Right lobe of liver (tissue), 6 donors: ENCODE measurements around the gene PHLDA1. TPM values are rescaled to one million over a fixed set of nuclear protein-coding genes. Genes with fewer than 3 reads are reported as not detected.

Experiments used
- ATAC-seq, 4 donors: fragments of 200-7000 bp; cut with Tn5 transposase; one replicate each; pipeline ENCODE4 v1.9.1; 2020; ENCODE audit warnings: mild to moderate bottlenecking in 4 of 4, moderate library complexity in 4 of 4
- DNase-seq, 3 donors: peaks; one replicate each; pipeline ENCODE4 v3.0.0-alpha.2; 2020
- H3K27ac ChIP-seq, 3 donors: fragments of 200-600 bp; one replicate each; pipeline ENCODE4 v1.8.0; 2022
- H3K27me3 ChIP-seq, 2 donors: fragments of 200-600 bp; one replicate each; pipeline ENCODE4 v1.8.0; 2022
- H3K36me3 ChIP-seq, 4 donors: fragments of 200-600 bp; sonication (generic) in 1 of 4; one replicate each; pipeline versions ENCODE4 v1.5.1 to v1.8.0; 2017 to 2022; ENCODE audit warnings: control low read depth in 1 of 4
- H3K4me1 ChIP-seq, 4 donors: fragments of 200-600 bp; sonication (generic) in 1 of 4; one replicate each; pipeline versions ENCODE4 v1.5.1 to v1.8.0; 2017 to 2022; ENCODE audit warnings: control low read depth in 1 of 4
- H3K4me3 ChIP-seq, 3 donors: fragments of 200-600 bp; one replicate each; pipeline ENCODE4 v1.8.0; 2022
- H3K9me3 ChIP-seq, 4 donors: fragments of 200-600 bp; sonication (generic) in 1 of 4; one replicate each; pipeline versions ENCODE4 v1.5.1 to v1.8.0; 2017 to 2022; ENCODE audit warnings: control low read depth in 1 of 4
- POLR2A ChIP-seq: fragments of 450-650 bp; IDR thresholded peaks from one replicate; pipeline ENCODE4 v1.6.1; 2017; ENCODE audit warnings: antibody characterized with exemption, mild to moderate bottlenecking
- WGBS: methylation state at CpG from one replicate; pipeline ENCODE4 v1.1.6; 2018; ENCODE audit warnings: low coverage, low lambda C conversion rate; ENCODE audit not compliant: insufficient coverage; ENCODE audit errors: missing lambda C conversion rate; 5-methylcytosine and 5-hydroxymethylcytosine counted together
- intact Hi-C, 2 donors: fragments of 100-400 bp; cut with DNase I; formaldehyde crosslinking; loops; one replicate each; pipeline versions ENCODE4 v1.11.2 to v1.14.1; 2022
- total RNA-seq, 6 experiments: library from RNA; depleted of rRNA in 2 of 6; stranded (reverse); fragments of >200 nt in 2 of 6; fragmentation: NEBNext Ultra II Directional in 3 of 6; extraction: Animal tissue kit (Norgen Biotek cat#: 25700) in 3 of 6; gene quantifications; one replicate each; pipeline versions ENCODE4 v1.1.0 to v1.2.4, GENCODE V29; 2016 to 2023
- TF ChIP-seq, protein P1 (sequence below), 4 donors: fragments of 200-600 bp in 3 of 4; fragments of 450-650 bp in 1 of 4; IDR thresholded peaks; one replicate each; pipeline versions ENCODE4 v1.5.1 to v1.8.0; 2016 to 2022; ENCODE audit warnings: antibody characterized with exemption in 4 of 4, mild to moderate bottlenecking in 2 of 4
- donor health status: DM: no; HTN: yes; CAD: no.
- donor health status: DM: no; HTN: no; CAD: no.
- donor health status: DM: no; HTN: no; CAD: no.
- donor health status: DM: no; HTN: yes; CAD: no.
- donor health status: DM: no; HTN: yes; CAD: no.

PHLDA1 gene
- total RNA-seq, 6 experiments from 2014 or later = 1.7 to 22.4 (median 14.3) TPM

DNA sequence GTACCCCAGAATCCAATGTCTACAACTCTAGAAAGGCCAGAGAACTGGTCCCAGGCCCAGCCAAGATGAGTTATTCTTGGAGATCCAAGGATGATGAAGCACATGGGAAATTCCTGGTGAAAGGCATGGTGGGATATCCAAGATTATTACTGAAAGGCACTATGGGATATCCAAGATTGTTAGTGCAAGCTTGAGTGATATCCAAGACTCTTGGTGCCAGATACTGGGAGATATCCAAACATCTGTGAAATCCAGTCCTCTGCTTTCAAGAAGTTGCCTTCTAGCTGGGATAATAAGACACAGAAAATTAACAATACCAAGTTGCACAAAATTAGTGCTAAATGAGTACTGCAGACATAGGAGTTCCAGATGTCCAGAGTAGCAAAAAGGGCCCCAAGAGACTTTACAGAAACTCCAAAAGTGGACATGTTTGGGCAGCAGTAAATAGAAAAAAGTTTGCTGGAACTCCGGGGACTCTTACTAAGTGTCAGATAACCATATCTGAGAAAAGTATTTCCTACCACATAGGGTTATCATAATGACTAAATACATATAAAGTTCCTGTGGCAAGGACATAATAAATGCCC, 34.6 kb downstream of the PHLDA1 start:
- WGBS = 64% methylated on average over 1 of the region's 1 CpG
- DNase-seq = no peak
- no peaks in the 10 kb centered on the region for H3K9me3 ChIP-seq

DNA sequence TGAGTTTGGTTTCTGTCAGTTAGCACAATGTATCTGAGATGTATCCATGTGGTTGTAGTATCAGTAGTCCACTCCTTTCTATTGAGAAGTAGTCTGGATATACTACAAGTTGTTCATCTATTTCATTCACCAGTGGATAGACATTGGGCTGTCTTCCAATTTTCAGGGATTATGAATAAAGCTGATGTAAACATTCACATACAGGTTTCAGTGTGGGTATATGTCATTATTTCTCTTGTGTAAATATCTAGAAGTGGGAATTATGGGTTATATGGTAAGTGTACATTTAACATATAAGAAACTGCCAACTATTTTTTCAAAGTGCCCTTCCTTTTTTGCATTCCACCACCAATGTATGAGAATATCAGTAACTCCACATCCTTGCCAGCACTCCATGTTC, 35.9 kb downstream of the PHLDA1 start:
- no peak overlapping the region for H3K4me3 ChIP-seq
- TF ChIP-seq, protein P1, sequence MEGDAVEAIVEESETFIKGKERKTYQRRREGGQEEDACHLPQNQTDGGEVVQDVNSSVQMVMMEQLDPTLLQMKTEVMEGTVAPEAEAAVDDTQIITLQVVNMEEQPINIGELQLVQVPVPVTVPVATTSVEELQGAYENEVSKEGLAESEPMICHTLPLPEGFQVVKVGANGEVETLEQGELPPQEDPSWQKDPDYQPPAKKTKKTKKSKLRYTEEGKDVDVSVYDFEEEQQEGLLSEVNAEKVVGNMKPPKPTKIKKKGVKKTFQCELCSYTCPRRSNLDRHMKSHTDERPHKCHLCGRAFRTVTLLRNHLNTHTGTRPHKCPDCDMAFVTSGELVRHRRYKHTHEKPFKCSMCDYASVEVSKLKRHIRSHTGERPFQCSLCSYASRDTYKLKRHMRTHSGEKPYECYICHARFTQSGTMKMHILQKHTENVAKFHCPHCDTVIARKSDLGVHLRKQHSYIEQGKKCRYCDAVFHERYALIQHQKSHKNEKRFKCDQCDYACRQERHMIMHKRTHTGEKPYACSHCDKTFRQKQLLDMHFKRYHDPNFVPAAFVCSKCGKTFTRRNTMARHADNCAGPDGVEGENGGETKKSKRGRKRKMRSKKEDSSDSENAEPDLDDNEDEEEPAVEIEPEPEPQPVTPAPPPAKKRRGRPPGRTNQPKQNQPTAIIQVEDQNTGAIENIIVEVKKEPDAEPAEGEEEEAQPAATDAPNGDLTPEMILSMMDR (IDR thresholded peaks at IDR 0.05) = no peak
- no peak for TF ChIP-seq POLR2A
- no peaks in the 10 kb centered on the region for H3K36me3 ChIP-seq
- intact Hi-C loops = no loop called here
- peaks cover 0 to 3% (median 0%) of the 10 kb centered on the region in 4 donors for H3K4me1 ChIP-seq
- no peak overlapping the region for H3K27ac ChIP-seq
- no peaks in the 10 kb centered on the region for H3K9me3 ChIP-seq
- no peaks in the 10 kb centered on the region for H3K27me3 ChIP-seq
- ATAC-seq (no peak), DNase-seq (no peak)

More for the DNA sequence above, 34.6 kb downstream of the PHLDA1 start:
- intact Hi-C loops = no loop called here
- TF ChIP-seq, protein P1 (IDR thresholded peaks at IDR 0.05) = no peak
- no peak for TF ChIP-seq POLR2A
- H3K36me3 ChIP-seq = no peaks in the 10 kb centered on the region
- no peaks in the 10 kb centered on the region for H3K4me1 ChIP-seq
- H3K27ac ChIP-seq = no peak overlapping the region
- no peaks in the 10 kb centered on the region for H3K27me3 ChIP-seq
- H3K4me3 ChIP-seq = no peak overlapping the region
- peak in 1 of 4 donors; percentile 19 for ATAC-seq

DNA sequence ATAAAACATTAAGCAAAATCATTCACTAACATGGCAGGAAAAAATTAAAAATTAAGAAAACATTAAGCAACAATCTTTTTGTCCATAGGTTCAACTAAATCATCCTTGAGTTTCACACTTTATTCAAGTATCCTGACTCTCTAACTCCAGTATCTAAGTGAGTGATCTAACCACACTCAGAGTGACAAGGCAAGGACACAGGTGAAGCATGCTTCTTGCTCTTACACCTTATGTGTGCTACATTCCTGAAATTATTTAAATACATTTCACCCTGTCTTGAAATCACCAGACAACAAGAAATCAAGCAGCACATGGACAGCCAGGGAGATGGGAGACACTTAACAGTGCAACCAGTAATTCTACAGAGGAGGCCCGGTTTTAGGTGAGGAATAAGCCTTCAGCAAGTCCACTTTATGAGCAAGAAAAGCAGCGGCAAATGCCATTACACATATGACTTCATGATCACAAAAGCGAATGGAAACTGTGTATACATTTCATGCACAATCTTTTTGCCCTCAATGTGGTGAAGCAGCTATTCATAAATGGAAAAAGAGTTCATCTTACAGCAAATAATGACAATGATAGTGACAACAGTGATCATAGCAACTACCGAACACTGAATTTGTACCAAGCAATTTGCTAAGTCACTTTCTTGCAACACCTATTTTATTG, 37.4 kb downstream of the PHLDA1 start:
- Histone ChIP-seq H3K36me3 (no peaks in the 10 kb centered on the region), H3K4me1 (peaks cover 0 to 11% (median 4%) of the 10 kb centered on the region in 4 donors), H3K27me3 (no peaks in the 10 kb centered on the region), H3K27ac (no peak overlapping the region), H3K4me3 (no peak overlapping the region), H3K9me3 (no peaks in the 10 kb centered on the region)
- intact Hi-C loops = no loop called here
- TF ChIP-seq, protein P1 (IDR thresholded peaks at IDR 0.05) = no peak
- TF ChIP-seq POLR2A = no peak
- WGBS = 61% methylated on average over 4 of the region's 4 CpGs
- ATAC-seq = peak in 2 of 4 donors; percentile 19 to 46
- DNase-seq = no peak

DNA sequence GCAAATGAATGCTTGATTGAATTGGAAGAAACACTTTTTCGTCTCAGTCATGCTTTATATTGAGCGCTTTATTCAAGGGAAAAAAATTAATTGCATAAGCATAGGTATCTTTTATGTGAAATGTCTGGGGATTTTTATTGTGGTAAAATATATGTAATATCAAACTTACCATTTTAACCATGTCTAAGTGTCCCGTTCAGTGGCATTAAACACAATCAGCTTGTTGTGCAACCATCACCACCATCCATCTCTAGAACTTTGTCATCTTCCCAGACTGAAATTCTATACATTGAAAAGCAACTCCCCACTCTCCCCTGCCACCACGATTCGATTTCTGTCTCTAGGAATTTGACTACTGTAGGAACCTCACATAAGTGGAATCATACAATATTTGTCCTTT, 39.8 kb downstream of the PHLDA1 start:
- 67% methylated on average over 5 of the region's 5 CpGs for whole genome bisulfite sequencing
- no peak overlapping the region for H3K27ac ChIP-seq
- no peak for ATAC-seq
- H3K4me3 ChIP-seq = no peak overlapping the region
- peaks cover 0 to 20% (median 7%) of the 10 kb centered on the region in 4 donors for H3K4me1 ChIP-seq
- TF ChIP-seq POLR2A = no peak
- TF ChIP-seq, protein P1 (IDR thresholded peaks at IDR 0.05) = no peak
- H3K9me3 ChIP-seq = no peaks in the 10 kb centered on the region
- H3K36me3 ChIP-seq = no peaks in the 10 kb centered on the region
- intact Hi-C loops = no loop called here
- H3K27me3 ChIP-seq = no peaks in the 10 kb centered on the region
- DNase-seq = no peak
